Cardiac fibroblast (primary cell): ENCODE results near the gene TFRC.
"Not testable (repeated sequence)": the region's sequence is repeated elsewhere in the genome, so short reads cannot be mapped to it uniquely, and the experiment has no call there.

ENCODE experiments used
- DNase-seq, 2 donors: peaks; one replicate each; pipeline versions ENCODE4 v3.0.0 to v3.0.0-alpha.2; 2010; ENCODE audit warnings: low read depth in 2 of 2
- H3K4me3 ChIP-seq, 2 donors: replicated peaks in 1 of 2; 1 replicate in 1 of 2; 2 replicates in 1 of 2; pipeline ENCODE4 v1.5.1; 2011; ENCODE audit warnings: low read depth in 2 of 2, low read length in 2 of 2, mild to moderate bottlenecking in 2 of 2, moderate library complexity in 1 of 2
- TF ChIP-seq, protein P1 (sequence below): IDR thresholded peaks from one replicate; pipeline ENCODE4 v1.5.1; 2011; ENCODE audit warnings: low read depth, mild to moderate bottlenecking, low read length, inconsistent platforms

The TFRC gene

DNA sequence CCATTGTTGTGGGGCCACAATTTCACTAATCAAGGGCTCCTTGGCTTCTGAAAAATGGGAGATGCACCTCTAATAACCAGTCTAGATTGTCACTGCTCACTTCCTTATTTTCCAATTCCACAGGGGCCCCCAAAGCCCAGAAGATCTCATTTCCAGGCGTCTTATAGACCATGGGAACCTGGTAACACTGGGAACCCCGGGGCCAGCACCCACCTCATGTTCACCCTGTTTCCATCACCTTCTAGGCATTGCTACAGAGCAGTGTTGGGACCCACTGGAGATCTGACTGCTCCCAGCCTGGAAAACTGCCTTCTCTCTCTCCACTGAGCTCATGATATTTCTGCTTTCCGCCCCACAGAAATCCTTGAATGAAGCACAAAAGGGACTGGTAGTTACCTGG is 61.5 kb downstream of the TFRC start:
- no peak for DNase-seq
- TF ChIP-seq, protein P1, sequence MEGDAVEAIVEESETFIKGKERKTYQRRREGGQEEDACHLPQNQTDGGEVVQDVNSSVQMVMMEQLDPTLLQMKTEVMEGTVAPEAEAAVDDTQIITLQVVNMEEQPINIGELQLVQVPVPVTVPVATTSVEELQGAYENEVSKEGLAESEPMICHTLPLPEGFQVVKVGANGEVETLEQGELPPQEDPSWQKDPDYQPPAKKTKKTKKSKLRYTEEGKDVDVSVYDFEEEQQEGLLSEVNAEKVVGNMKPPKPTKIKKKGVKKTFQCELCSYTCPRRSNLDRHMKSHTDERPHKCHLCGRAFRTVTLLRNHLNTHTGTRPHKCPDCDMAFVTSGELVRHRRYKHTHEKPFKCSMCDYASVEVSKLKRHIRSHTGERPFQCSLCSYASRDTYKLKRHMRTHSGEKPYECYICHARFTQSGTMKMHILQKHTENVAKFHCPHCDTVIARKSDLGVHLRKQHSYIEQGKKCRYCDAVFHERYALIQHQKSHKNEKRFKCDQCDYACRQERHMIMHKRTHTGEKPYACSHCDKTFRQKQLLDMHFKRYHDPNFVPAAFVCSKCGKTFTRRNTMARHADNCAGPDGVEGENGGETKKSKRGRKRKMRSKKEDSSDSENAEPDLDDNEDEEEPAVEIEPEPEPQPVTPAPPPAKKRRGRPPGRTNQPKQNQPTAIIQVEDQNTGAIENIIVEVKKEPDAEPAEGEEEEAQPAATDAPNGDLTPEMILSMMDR = no peak
- H3K4me3 ChIP-seq = no peak overlapping the region

DNA sequence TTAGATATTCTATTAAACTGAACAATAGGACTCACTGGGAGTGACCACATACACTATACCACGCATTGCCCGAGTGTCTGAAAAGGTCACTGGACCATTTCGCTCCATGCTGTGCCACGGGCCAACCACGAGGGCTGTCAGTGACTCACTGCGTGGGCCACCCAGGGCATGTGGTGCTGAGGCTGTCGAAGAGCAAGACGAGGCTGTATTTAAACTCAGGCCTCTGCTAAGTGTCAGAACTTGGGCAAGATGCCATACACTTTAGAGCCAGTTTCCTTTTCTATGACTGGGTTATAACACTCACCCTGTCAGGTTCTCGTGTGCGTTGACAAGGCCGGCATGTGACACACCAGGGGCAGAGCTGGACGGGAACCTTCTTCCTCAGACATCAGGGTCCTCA is 62.3 kb downstream of the TFRC start:
- H3K4me3 ChIP-seq = not testable (repeated sequence)
- peak; percentile 22 to 44 for DNase-seq

DNA sequence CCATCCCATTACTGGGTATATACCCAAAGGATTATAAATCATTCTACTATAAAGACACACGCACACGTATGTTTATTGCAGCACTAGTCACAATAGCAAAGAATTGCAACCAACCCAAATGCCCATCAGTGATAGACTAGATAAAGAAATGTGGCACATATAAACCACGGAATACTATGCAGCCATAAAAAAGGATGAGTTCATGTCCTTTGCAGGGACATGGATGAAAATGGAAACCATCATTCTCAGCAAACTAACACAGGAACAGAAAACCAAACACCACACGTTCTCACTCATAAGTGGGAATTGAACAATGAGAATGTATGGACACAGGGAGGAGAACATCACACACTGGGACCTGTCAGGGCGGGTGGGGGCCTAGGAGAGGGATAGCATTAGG is 63.7 kb downstream of the TFRC start:
- H3K4me3 ChIP-seq, DNase-seq: not testable (repeated sequence)

DNA sequence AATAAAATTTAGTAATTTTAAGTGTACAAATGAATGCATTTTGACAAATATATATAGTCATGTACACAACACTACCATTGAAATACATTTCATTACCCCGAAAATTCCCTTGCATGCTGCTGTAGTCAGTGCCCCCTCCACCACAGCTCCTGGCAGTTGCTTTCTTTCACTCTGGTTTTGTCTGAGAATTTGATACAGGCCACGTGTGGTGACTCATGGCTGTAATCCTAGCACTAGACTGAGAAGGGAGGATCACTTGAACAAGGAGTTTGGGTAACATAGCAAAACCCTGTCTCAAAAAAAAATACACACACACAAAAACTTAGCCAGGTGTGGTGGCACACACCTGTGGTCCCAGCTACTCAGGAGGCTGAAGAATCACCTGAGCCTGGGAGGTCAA is 65.4 kb downstream of the TFRC start:
- DNase-seq = peak; percentile 60
- H3K4me3 ChIP-seq = no peak overlapping the region
- TF ChIP-seq, protein P1 = no peak

DNA sequence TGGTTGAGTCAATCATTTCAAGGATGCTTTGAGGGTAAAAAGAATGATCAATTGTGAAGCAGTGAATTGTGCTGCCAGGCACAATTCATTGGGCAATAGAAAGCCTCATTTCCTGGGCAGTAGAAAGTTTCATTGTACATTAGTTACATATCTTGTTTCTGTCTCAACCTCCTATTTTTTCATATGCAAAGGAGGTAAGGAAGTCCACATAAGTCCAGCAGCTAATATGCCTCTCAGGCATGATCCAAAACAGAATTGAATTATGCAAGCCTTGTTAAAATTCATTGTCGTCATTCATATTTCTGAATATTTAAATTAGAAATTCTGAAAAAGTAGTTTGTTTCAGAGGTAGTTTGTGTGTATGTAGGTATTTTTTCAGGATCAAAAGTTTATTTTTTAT is 65.8 kb downstream of the TFRC start:
- TF ChIP-seq, protein P1 = no peak
- DNase-seq = no peak
- no peak overlapping the region for H3K4me3 ChIP-seq

DNA sequence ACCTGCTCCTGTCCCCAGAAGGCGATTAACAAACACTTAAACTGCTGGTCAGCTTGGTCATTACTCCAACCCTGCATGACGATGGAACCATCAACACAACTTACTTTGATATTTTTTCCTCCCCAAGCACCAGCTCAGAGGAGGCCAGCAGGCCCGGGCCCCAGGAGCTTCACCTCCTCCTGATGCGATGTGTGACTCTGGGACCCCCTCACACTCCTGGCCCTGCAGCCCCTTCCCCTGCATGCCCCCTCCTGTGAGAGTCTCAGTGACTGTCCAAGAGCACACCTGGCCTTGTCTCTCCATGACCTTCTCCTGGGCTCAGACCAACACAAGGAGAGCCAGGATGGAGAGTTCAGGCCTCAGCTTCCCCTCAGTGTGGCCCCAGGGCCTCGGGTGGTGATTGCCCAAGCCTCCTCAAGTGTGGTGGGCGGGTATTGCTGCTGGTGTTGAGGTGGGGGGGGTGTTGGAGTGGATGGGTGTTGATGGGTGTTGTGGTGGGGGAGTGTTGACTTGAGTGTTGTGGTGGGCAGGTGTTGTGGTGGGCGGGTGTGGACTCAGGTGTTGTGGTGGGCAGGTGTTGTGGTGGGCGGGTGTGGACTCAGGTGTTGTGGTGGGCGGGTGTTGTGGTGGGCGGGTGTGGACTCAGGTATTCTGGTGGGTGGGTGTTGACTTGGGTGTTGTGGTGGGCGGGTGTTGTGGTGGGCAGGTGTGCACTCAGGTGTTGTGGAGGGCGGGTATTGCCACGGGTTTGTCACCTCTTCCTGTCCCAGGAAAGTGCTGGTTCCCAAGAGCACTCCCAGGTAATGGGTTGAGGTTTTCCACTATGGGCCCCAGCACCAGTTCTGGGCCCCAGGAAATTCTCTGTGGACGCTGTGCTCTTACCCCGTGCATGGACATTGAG is 68.1 kb downstream of the TFRC start:
- DNase-seq = no peak
- TF ChIP-seq, protein P1 = no peak
- no peak overlapping the region for H3K4me3 ChIP-seq

DNA sequence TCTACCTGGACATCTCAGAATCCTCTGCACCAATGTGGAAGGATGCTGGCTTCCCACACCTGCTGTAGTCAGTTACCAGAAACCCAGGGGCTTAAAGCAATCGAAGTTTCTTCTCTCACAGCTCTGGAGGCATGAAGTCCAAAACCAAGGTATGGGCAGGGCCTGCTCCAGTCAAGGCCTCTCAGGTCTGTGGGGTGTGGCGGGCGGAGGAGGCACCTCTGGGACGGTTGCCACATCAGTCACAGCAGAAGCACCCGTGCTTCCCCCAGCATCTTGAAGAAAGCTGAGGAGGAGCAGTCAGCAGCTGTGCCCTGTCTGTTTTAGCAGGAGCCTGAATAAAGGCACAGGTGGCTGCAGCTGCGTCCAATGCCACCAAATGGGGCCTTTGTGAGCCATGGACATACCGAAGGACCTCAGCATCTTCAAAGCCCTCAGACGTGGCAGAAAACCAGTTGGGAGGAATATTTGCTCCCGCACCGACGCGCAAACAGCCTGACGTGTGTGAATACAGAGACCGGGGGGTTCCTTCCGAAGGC is 68.9 kb downstream of the TFRC start:
- no peak overlapping the region for H3K4me3 ChIP-seq
- TF ChIP-seq, protein P1 = no peak

DNA sequence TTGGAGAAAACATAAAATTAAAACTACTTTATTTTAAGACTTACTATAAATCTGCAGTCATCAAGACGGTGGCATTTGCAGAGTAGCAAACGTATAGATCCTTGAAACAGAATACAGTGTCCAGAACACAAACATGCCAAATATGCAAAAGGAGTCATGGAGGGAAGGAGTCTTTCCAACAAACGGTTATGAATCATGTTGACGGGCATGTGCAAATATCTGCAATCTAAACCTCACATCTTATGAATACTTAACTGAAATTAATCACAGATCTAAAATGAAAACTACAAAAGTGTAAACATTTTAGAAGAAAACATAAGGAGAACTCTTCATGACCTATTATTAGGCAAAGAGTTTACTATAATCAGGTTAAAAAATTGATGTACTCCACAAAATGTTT is 69.4 kb downstream of the TFRC start:
- peak; percentile 6 to 46 for DNase-seq
- TF ChIP-seq, protein P1 = no peak
- no peak overlapping the region for H3K4me3 ChIP-seq

More for the DNA sequence above, 68.9 kb downstream of the TFRC start:
- DNase-seq = no peak
